ENCODE measurements around the gene FGF3. TPM values are rescaled to one million over a fixed set of nuclear protein-coding genes. Genes with fewer than 3 reads are reported as not detected.

FGF3 gene
- total RNA-seq, 1 donor from 2014 or later: not detected

DNA sequence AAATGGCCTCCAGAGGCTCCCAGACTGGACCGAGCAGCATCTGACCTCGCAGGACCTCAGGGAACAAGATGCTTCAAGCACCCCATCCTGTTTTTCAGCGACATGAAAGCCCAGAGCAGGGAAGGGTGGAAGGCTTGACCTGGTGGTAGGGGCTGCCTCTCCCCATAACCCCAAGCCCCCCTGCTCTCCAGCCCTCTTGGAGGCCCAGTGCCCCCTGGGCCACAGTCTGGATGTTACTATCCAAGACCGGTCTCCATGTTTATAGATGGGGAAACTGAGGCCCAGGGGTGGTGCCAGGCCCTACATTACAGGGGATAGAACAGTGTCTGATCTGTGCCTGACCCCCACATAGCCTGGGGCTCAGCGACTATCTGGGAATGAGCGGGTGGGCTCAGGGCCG lies 7.0 kb downstream of the FGF3 start:
- TF ChIP-seq, protein P1, sequence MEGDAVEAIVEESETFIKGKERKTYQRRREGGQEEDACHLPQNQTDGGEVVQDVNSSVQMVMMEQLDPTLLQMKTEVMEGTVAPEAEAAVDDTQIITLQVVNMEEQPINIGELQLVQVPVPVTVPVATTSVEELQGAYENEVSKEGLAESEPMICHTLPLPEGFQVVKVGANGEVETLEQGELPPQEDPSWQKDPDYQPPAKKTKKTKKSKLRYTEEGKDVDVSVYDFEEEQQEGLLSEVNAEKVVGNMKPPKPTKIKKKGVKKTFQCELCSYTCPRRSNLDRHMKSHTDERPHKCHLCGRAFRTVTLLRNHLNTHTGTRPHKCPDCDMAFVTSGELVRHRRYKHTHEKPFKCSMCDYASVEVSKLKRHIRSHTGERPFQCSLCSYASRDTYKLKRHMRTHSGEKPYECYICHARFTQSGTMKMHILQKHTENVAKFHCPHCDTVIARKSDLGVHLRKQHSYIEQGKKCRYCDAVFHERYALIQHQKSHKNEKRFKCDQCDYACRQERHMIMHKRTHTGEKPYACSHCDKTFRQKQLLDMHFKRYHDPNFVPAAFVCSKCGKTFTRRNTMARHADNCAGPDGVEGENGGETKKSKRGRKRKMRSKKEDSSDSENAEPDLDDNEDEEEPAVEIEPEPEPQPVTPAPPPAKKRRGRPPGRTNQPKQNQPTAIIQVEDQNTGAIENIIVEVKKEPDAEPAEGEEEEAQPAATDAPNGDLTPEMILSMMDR (IDR thresholded peaks at IDR 0.05; ENCODE audit: unreplicated experiment): no peak
- H3K9me3 Mint-ChIP-seq (ENCODE audit: unreplicated experiment): no peaks in the 10 kb centered on the region
- H3K36me3 Mint-ChIP-seq (ENCODE audit: low read depth, unreplicated experiment): peaks cover 8% of the 10 kb centered on the region
- H3K4me3 Mint-ChIP-seq (ENCODE audit: unreplicated experiment): no peak overlapping the region
- no peaks in the 10 kb centered on the region for H3K4me1 Mint-ChIP-seq (ENCODE audit: unreplicated experiment)
- no peak for DNase-seq (ENCODE audit: low spot score)
- H3K27me3 Mint-ChIP-seq (ENCODE audit: unreplicated experiment): peaks cover 18% of the 10 kb centered on the region
- H3K27ac Mint-ChIP-seq (ENCODE audit: unreplicated experiment): no peak overlapping the region

DNA sequence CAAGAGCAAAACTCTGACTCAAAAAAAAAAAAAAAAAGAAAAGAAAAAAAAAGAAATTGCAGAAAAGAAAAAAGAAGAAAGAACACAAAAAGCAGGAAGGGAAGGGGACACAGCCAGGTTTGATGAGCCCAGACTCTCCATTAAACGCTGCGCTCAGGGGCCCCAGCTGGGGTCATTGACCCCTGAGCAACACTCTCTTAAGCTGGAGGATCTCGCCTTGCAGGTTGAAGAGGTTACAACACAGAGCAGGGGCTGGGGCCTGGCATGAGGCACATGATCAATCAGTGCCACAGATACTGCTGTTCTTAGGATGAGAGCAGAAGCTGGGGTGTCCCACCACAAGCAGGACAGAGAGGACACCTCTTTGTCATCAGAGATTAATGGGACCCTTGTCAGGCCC lies 7.8 kb downstream of the FGF3 start:
- Mint-ChIP-seq H3K4me3 (ENCODE audit: unreplicated experiment) (no peak overlapping the region), H3K9me3 (ENCODE audit: unreplicated experiment) (no peaks in the 10 kb centered on the region), H3K27me3 (ENCODE audit: unreplicated experiment) (peaks cover 14% of the 10 kb centered on the region), H3K27ac (ENCODE audit: unreplicated experiment) (no peak overlapping the region), H3K4me1 (ENCODE audit: unreplicated experiment) (no peaks in the 10 kb centered on the region), H3K36me3 (ENCODE audit: low read depth, unreplicated experiment) (peaks cover 8% of the 10 kb centered on the region)
- no peak for DNase-seq (ENCODE audit: low spot score)
- TF ChIP-seq, protein P1 (IDR thresholded peaks at IDR 0.05; ENCODE audit: unreplicated experiment): no peak

DNA sequence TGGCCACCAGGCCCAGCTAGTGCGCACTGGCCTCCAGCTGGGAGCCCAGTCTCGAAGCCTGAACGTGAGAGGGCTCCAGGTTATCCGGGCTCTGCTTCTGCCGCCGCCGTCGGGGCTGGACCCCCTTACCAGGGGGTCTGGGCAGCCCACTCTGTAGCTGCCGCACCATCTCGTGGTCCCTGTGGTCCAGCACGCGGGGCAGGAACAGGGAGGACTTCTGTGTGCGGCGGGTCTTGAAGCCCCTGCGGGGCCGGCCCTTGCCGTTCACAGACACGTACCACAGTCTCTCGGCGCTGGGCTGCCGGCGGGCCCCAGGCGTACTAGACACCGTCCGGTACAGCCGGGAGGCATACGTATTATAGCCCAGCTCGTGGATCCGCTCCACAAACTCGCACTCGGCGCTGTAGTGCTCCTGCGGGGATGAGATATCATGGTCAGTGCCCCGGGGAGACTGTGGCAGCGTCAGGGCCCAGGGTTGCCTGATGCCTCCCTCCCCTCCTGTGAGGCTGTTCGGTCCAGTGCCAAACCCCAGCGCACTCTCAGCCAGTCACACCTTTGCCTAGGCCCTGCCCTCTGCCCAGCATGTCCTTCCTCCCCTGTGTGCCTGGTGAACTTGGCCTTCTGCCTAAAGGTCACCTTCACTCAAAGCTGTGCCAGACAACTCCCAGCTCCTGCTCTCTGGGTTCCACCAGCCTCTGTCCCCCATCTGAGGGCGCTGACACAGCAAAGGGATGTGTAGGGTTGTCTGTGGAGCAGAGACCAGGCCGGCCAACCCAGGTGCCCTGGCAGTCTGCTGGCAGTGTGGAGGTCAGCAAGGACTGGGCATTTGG lies 8.7 kb downstream of the FGF3 start:
- no peak overlapping the region for H3K27ac Mint-ChIP-seq (ENCODE audit: unreplicated experiment)
- H3K36me3 Mint-ChIP-seq (ENCODE audit: low read depth, unreplicated experiment): peaks cover 8% of the 10 kb centered on the region
- H3K4me3 Mint-ChIP-seq (ENCODE audit: unreplicated experiment): no peak overlapping the region
- no peaks in the 10 kb centered on the region for H3K9me3 Mint-ChIP-seq (ENCODE audit: unreplicated experiment)
- no peaks in the 10 kb centered on the region for H3K4me1 Mint-ChIP-seq (ENCODE audit: unreplicated experiment)
- peaks cover 8% of the 10 kb centered on the region for H3K27me3 Mint-ChIP-seq (ENCODE audit: unreplicated experiment)
- DNase-seq (ENCODE audit: low spot score): no peak
- TF ChIP-seq, protein P1 (IDR thresholded peaks at IDR 0.05; ENCODE audit: unreplicated experiment): no peak

DNA sequence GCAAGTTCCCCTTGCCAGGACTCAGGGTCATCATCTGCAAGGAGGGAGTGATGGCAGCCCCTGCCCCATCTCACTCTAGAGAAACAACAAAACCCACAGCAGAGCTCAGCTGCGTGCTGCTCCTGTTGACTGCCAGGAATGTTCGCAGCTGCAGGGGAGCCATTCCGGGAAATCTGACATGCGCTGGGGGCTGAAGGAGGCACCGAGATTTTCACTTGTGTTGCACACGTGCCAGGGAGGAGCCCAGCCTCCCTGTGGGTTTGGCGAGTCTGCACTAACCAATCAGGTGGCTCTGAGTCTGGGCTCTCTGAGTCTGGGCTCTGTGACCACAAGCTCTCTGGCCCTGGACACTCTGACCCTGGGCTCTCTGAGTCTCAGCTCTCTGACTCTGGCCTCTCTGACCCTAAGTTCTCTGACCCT lies 10.5 kb downstream of the FGF3 start:
- DNase-seq (ENCODE audit: low spot score): no peak
- H3K9me3 Mint-ChIP-seq (ENCODE audit: unreplicated experiment): no peaks in the 10 kb centered on the region

More for the DNA sequence above, 10.5 kb downstream of the FGF3 start:
- H3K27ac Mint-ChIP-seq (ENCODE audit: unreplicated experiment): no peak overlapping the region
- peaks cover 3% of the 10 kb centered on the region for H3K36me3 Mint-ChIP-seq (ENCODE audit: low read depth, unreplicated experiment)
- H3K27me3 Mint-ChIP-seq (ENCODE audit: unreplicated experiment): peaks cover 7% of the 10 kb centered on the region
- H3K4me1 Mint-ChIP-seq (ENCODE audit: unreplicated experiment): no peaks in the 10 kb centered on the region
- no peak overlapping the region for H3K4me3 Mint-ChIP-seq (ENCODE audit: unreplicated experiment)
- TF ChIP-seq, protein P1 (IDR thresholded peaks at IDR 0.05; ENCODE audit: unreplicated experiment): no peak
